Thymus (tissue), 11 donors: ENCODE data around the gene STEAP1B. TPM values are rescaled to one million over a fixed set of nuclear protein-coding genes. Genes with fewer than 3 reads are reported as not detected.

Experiments
- DNase-seq, 9 donors: peaks; one replicate each; pipeline ENCODE4 v3.0.0-alpha.2; 2013; ENCODE audit warnings: low spot score in 9 of 9, low read depth in 6 of 9, missing footprints in 1 of 9
- H3K27ac ChIP-seq, 2 donors: one replicate each; pipeline ENCODE4 v1.5.1; 2013; ENCODE audit warnings: control low read depth in 1 of 2, low read depth in 1 of 2, low read length in 1 of 2, mild to moderate bottlenecking in 1 of 2, moderate library complexity in 1 of 2
- H3K27me3 ChIP-seq, 2 donors: one replicate each; pipeline ENCODE4 v1.5.1; 2013; ENCODE audit warnings: low read length in 1 of 2; ENCODE audit not compliant: control insufficient read depth in 2 of 2, insufficient read depth in 1 of 2
- H3K36me3 ChIP-seq, 2 donors: one replicate each; pipeline ENCODE4 v1.5.1; 2013; ENCODE audit warnings: low read length in 1 of 2, mild to moderate bottlenecking in 1 of 2, moderate library complexity in 1 of 2; ENCODE audit not compliant: control insufficient read depth in 2 of 2, insufficient read depth in 2 of 2
- H3K4me1 ChIP-seq, 2 donors: one replicate each; pipeline ENCODE4 v1.5.1; 2013; ENCODE audit warnings: low read length in 2 of 2; ENCODE audit not compliant: control insufficient read depth in 2 of 2, insufficient read depth in 2 of 2
- H3K4me3 ChIP-seq, 2 donors: one replicate each; pipeline ENCODE4 v1.5.1; 2013; ENCODE audit warnings: low read length in 2 of 2, control low read depth in 1 of 2, mild to moderate bottlenecking in 1 of 2
- H3K9me3 ChIP-seq, 2 donors: one replicate each; pipeline ENCODE4 v1.5.1; 2013; ENCODE audit warnings: low read length in 1 of 2, mild to moderate bottlenecking in 1 of 2; ENCODE audit not compliant: control insufficient read depth in 2 of 2, insufficient read depth in 1 of 2
- WGBS: extraction: QIAGEN DNeasy Blood & Tissue Kit; methylation state at CpG from one replicate; pipeline ENCODE4 v1.1.7; 2013; 5-methylcytosine and 5-hydroxymethylcytosine counted together
- polyA plus RNA-seq: library from polyadenylated mRNA; stranded (reverse); fragments of 200-250 nt; gene quantifications from one replicate; pipeline ENCODE4 v1.2.3, GENCODE V29; 2013
- total RNA-seq: library from RNA; stranded (reverse); fragments of 120-200 nt; gene quantifications from one replicate; pipeline ENCODE4 v1.2.4, GENCODE V29; 2013
- donor health status: healthy.

The STEAP1B gene
- total and polyA plus RNA-seq, 2 donors: 0.80 to 1.4 TPM

- WGBS: 96% methylated on average over 7 of the region's 7 CpGs
- DNase-seq: no peak
- no peaks in the 10 kb centered on the region for H3K9me3 ChIP-seq
- H3K27me3 ChIP-seq: no peaks in the 10 kb centered on the region
- no peak overlapping the region for H3K4me3 ChIP-seq
- no peaks in the 10 kb centered on the region for H3K36me3 ChIP-seq
- H3K27ac ChIP-seq: no peak overlapping the region
- peaks cover 0 to 15% of the 10 kb centered on the region in 2 donors for H3K4me1 ChIP-seq
Measured at GRCh38 chr7:22378199-22378980, 121.6 kb downstream of the STEAP1B start.

- no peaks in the 10 kb centered on the region for H3K9me3 ChIP-seq
- no peaks in the 10 kb centered on the region for H3K36me3 ChIP-seq
- H3K27ac ChIP-seq: no peak overlapping the region
- H3K4me3 ChIP-seq: no peak overlapping the region
- no peak for DNase-seq
- H3K4me1 ChIP-seq: peaks cover 0 to 9% of the 10 kb centered on the region in 2 donors
- 93% methylated on average over 2 of the region's 2 CpGs for WGBS
- H3K27me3 ChIP-seq: no peaks in the 10 kb centered on the region
Measured at GRCh38 chr7:22377703-22378102, 122.3 kb downstream of the STEAP1B start.

GRCh38 chr7:22375359-22376048 lies 124.5 kb downstream of the STEAP1B start:
- Histone ChIP-seq H3K27me3 (no peaks in the 10 kb centered on the region), H3K36me3 (no peaks in the 10 kb centered on the region), H3K4me3 (no peak overlapping the region), H3K9me3 (no peaks in the 10 kb centered on the region), H3K27ac (no peak overlapping the region), H3K4me1 (peaks cover 0 to 7% of the 10 kb centered on the region in 2 donors)
- DNase-seq: no peak
- 95% methylated on average over 2 of the region's 2 CpGs for WGBS

- Histone ChIP-seq H3K4me1 (peaks cover 0 to 7% of the 10 kb centered on the region in 2 donors), H3K4me3 (no peak overlapping the region), H3K27ac (no peak overlapping the region), H3K36me3 (no peaks in the 10 kb centered on the region), H3K9me3 (no peaks in the 10 kb centered on the region), H3K27me3 (no peaks in the 10 kb centered on the region)
- WGBS: 98% methylated on average over 2 of the region's 2 CpGs
- DNase-seq: no peak
Measured at GRCh38 chr7:22373911-22374310, 126.1 kb downstream of the STEAP1B start.

- Histone ChIP-seq H3K36me3 (no peaks in the 10 kb centered on the region), H3K4me1 (peaks cover 0 to 7% of the 10 kb centered on the region in 2 donors), H3K27ac (no peak overlapping the region), H3K9me3 (no peaks in the 10 kb centered on the region), H3K4me3 (no peak overlapping the region), H3K27me3 (no peaks in the 10 kb centered on the region)
- DNase-seq: no peak
- WGBS: 93% methylated on average over 3 of the region's 3 CpGs
Measured at GRCh38 chr7:22373388-22373787, 126.6 kb downstream of the STEAP1B start.

- H3K4me3 ChIP-seq: no peak overlapping the region
- no peak overlapping the region for H3K27ac ChIP-seq
- no peaks in the 10 kb centered on the region for H3K27me3 ChIP-seq
- H3K36me3 ChIP-seq: no peaks in the 10 kb centered on the region
- WGBS: 90% methylated on average over 6 of the region's 6 CpGs
- no peaks in the 10 kb centered on the region for H3K9me3 ChIP-seq
- DNase-seq: no peak
- peaks cover 0 to 7% of the 10 kb centered on the region in 2 donors for H3K4me1 ChIP-seq
Measured at GRCh38 chr7:22372863-22373262, 127.1 kb downstream of the STEAP1B start.

GRCh38 chr7:22371878-22372277 lies 128.1 kb downstream of the STEAP1B start:
- no peak overlapping the region for H3K27ac ChIP-seq
- H3K36me3 ChIP-seq: no peaks in the 10 kb centered on the region
- no peaks in the 10 kb centered on the region for H3K9me3 ChIP-seq
- DNase-seq: no peak
- peaks cover 0 to 7% of the 10 kb centered on the region in 2 donors for H3K4me1 ChIP-seq
- H3K27me3 ChIP-seq: no peaks in the 10 kb centered on the region
- no peak overlapping the region for H3K4me3 ChIP-seq

Other genes starting within 250 kb of the STEAP1B start
- gene RAPGEF5, start 143.0 kb downstream of the STEAP1B start, total RNA-seq: 30.5 TPM
- gene RAPGEF5, start 143.0 kb downstream of the STEAP1B start, polyA plus RNA-seq: 6.1 TPM
- gene IL6, start 227.0 kb upstream of the STEAP1B start, total RNA-seq: 0.24 TPM
- 3.5 TPM for gene IL6, start 227.0 kb upstream of the STEAP1B start, polyA plus RNA-seq